ENCODE data around the gene CUBN.

The CUBN gene

GRCh38 chr10:16989826-16990293 lies 139.8 kb downstream of the CUBN start:
- DNase-seq (ENCODE audit: low read depth), result no peak

- DNase-seq (ENCODE audit: low read depth), result no peak
Observed at GRCh38 chr10:16988900-16989299, 140.7 kb downstream of the CUBN start.

- DNase-seq (ENCODE audit: low read depth), result no peak
Observed at GRCh38 chr10:16987976-16988610, 141.5 kb downstream of the CUBN start.

- no peak for DNase-seq (ENCODE audit: low read depth)
Observed at GRCh38 chr10:16987206-16987621, 142.4 kb downstream of the CUBN start.

- no peak for DNase-seq (ENCODE audit: low read depth)
Observed at GRCh38 chr10:16986406-16987205, 143.0 kb downstream of the CUBN start.

GRCh38 chr10:16986082-16986405 lies 143.6 kb downstream of the CUBN start:
- DNase-seq (ENCODE audit: low read depth), result no peak

GRCh38 chr10:16984242-16984641 lies 145.4 kb downstream of the CUBN start:
- DNase-seq (ENCODE audit: low read depth), result no peak

- no peak for DNase-seq (ENCODE audit: low read depth)
Observed at GRCh38 chr10:16976803-16977202, 152.8 kb downstream of the CUBN start.

- no peak for DNase-seq (ENCODE audit: low read depth)
Observed at GRCh38 chr10:16975188-16975587, 154.4 kb downstream of the CUBN start.

- DNase-seq (ENCODE audit: low read depth), result peak; percentile 77
Observed at GRCh38 chr10:16968416-16969041, 161.1 kb downstream of the CUBN start.

GRCh38 chr10:16967866-16968415 lies 161.7 kb downstream of the CUBN start:
- no peak for DNase-seq (ENCODE audit: low read depth)

- peak; percentile 89 for DNase-seq (ENCODE audit: low read depth)
Observed at GRCh38 chr10:16966991-16967865, 162.4 kb downstream of the CUBN start.

- peak; percentile 96 for DNase-seq (ENCODE audit: low read depth)
Observed at GRCh38 chr10:16965740-16966447, 163.7 kb downstream of the CUBN start.

- no peak for DNase-seq (ENCODE audit: low read depth)
Observed at GRCh38 chr10:16965344-16965616, 164.3 kb downstream of the CUBN start.

GRCh38 chr10:16964576-16965343 lies 164.9 kb downstream of the CUBN start:
- no peak for DNase-seq (ENCODE audit: low read depth)

- DNase-seq (ENCODE audit: low read depth), result no peak
Observed at GRCh38 chr10:16960551-16960950, 169.1 kb downstream of the CUBN start.

GRCh38 chr10:16957038-16957437 lies 172.6 kb downstream of the CUBN start:
- no peak for DNase-seq (ENCODE audit: low read depth)

GRCh38 chr10:16954280-16955030 lies 175.2 kb downstream of the CUBN start:
- DNase-seq (ENCODE audit: low read depth), result no peak

GRCh38 chr10:16953270-16953669 lies 176.3 kb downstream of the CUBN start:
- no peak for DNase-seq (ENCODE audit: low read depth)

GRCh38 chr10:16952610-16953009 lies 177.0 kb downstream of the CUBN start:
- DNase-seq (ENCODE audit: low read depth), result no peak
